Naive thymus-derived CD4-positive, alpha-beta T cell (primary cell): Measurements from ENCODE around the gene LIMA1. TPM values are rescaled to one million over a fixed set of nuclear protein-coding genes. Genes with fewer than 3 reads are reported as not detected.

Experiments
- ATAC-seq: fragments of 150-1000 bp; cut with Tn5 transposase; 2 replicates; pipeline ENCODE4 v1.10.0; 2021; ENCODE audit warnings: mild to moderate bottlenecking, moderate library complexity
- CTCF ChIA-PET: fragments of 350-600 bp; sonication (Branson Sonifier 250); formaldehyde crosslinking; loops from one replicate; lab custom pipeline; 2021; ENCODE audit warnings: antibody characterized with exemption; lab: Charles Lee
- POLR2A ChIA-PET: fragments of 350-600 bp; sonication (Branson Sonifier 250); formaldehyde crosslinking; loops from one replicate; lab custom pipeline; 2021; ENCODE audit warnings: antibody characterized with exemption, inconsistent platforms; lab: Charles Lee
- DNase-seq, 9 donors: peaks; one replicate each; pipeline versions ENCODE4 v3.0.0 to v3.0.0-alpha.2; 2020 to 2022; ENCODE audit warnings: mixed read lengths in 1 of 9
- H3K27ac ChIP-seq: one replicate; pipeline ENCODE4 v1.7.0; 2013; ENCODE audit warnings: mild to moderate bottlenecking, low read depth, low read length, moderate library complexity
- H3K27me3 ChIP-seq, 2 donors: one replicate each; pipeline ENCODE4 v1.7.0; 2013; ENCODE audit warnings: low read length in 2 of 2, mild to moderate bottlenecking in 2 of 2, moderate library complexity in 2 of 2; ENCODE audit not compliant: control insufficient read depth in 2 of 2, insufficient read depth in 2 of 2
- H3K36me3 ChIP-seq, 3 experiments: 1 replicate in 2 of 3; 2 replicates in 1 of 3; pipeline ENCODE4 v1.7.0; 2013; ENCODE audit warnings: low read length in 3 of 3, mild to moderate bottlenecking in 3 of 3, moderate library complexity in 1 of 3; ENCODE audit not compliant: insufficient read depth in 3 of 3, control insufficient read depth in 2 of 3
- H3K4me1 ChIP-seq, 2 donors: one replicate each; pipeline ENCODE4 v1.7.0; 2013; ENCODE audit warnings: low read length in 2 of 2, mild to moderate bottlenecking in 2 of 2, moderate library complexity in 1 of 2; ENCODE audit not compliant: control insufficient read depth in 2 of 2, insufficient read depth in 2 of 2
- H3K4me3 ChIP-seq: 2 replicates; pipeline ENCODE4 v1.7.0; 2013; ENCODE audit warnings: mild to moderate bottlenecking, low read length
- H3K9me3 ChIP-seq, 3 experiments: 1 replicate in 2 of 3; 2 replicates in 1 of 3; pipeline ENCODE4 v1.7.0; 2013; ENCODE audit warnings: low read length in 3 of 3; ENCODE audit not compliant: control insufficient read depth in 2 of 3
- H3K27ac Mint-ChIP-seq, 9 donors: one replicate each; pipeline ENCODE4 v1.8.0; 2020 to 2022; ENCODE audit warnings: mixed read lengths in 9 of 9, mild to moderate bottlenecking in 8 of 9, moderate library complexity in 5 of 9, inconsistent platforms in 2 of 9
- H3K27me3 Mint-ChIP-seq, 5 donors: one replicate each; pipeline ENCODE4 v1.8.0; 2021 to 2022; ENCODE audit warnings: mixed read lengths in 5 of 5, mild to moderate bottlenecking in 1 of 5
- H3K36me3 Mint-ChIP-seq, 5 donors: one replicate each; pipeline ENCODE4 v1.8.0; 2020 to 2022; ENCODE audit warnings: mixed read lengths in 5 of 5, mild to moderate bottlenecking in 3 of 5, inconsistent platforms in 1 of 5
- H3K4me1 Mint-ChIP-seq, 7 donors: one replicate each; pipeline ENCODE4 v1.8.0; 2020 to 2022; ENCODE audit warnings: mixed read lengths in 7 of 7, mild to moderate bottlenecking in 3 of 7, inconsistent platforms in 1 of 7
- H3K4me3 Mint-ChIP-seq, 10 donors: one replicate each; pipeline ENCODE4 v1.8.0; 2020 to 2022; ENCODE audit warnings: mild to moderate bottlenecking in 10 of 10, mixed read lengths in 10 of 10, moderate library complexity in 6 of 10, inconsistent platforms in 2 of 10
- H3K9me3 Mint-ChIP-seq, 11 donors: one replicate each; pipeline ENCODE4 v1.8.0; 2020 to 2022; ENCODE audit warnings: mixed read lengths in 11 of 11, mild to moderate bottlenecking in 4 of 11, inconsistent platforms in 1 of 11, moderate library complexity in 1 of 11
- intact Hi-C, 2 donors: fragments of 100-400 bp; cut with micrococcal nuclease; formaldehyde crosslinking; loops; one replicate each; pipeline ENCODE4 v1.15.1; 2023
- microRNA-seq: library from miRNA; unstranded; fragments of <30 nt; microRNA quantifications from one replicate; pipeline ENCODE4 v1.2.0, GENCODE V29; 2022; ENCODE audit warnings: borderline microRNAs expressed
- polyA plus RNA-seq, 2 donors: library from polyadenylated mRNA; unstranded; fragments of 300-500 nt; fragmentation: Illumina TruSeq; gene quantifications; one replicate each; pipeline ENCODE4 v1.2.3, GENCODE V29; 2021
- total RNA-seq, 6 experiments: library from RNA in 5 of 6; stranded (reverse) in 5 of 6; gene quantifications; 1 replicate in 5 of 6; 2 replicates in 1 of 6; pipeline ENCODE4 v1.2.3 and lab custom pipeline; 2021 to 2026

The LIMA1 gene
- total and polyA plus RNA-seq, 7 experiments from 2014 or later, result 5.4 to 33.6 (median 11.2) TPM

GRCh38 chr12:50142993-50143392 is 140.3 kb downstream of the LIMA1 start:
- POLR2A ChIA-PET, result interaction anchor here (1.2 to 1.3 kb wide), 2 partner anchors 13 to 31 kb away, joined by 4 to 7 read pairs; partner anchors contain the start of gene COX14
- no peaks in the 10 kb centered on the region for H3K9me3 ChIP-seq

GRCh38 chr12:50132505-50133135 is 150.7 kb downstream of the LIMA1 start:
- H3K36me3 Mint-ChIP-seq, result peaks cover 7 to 40% (median 23%) of the 10 kb centered on the region in 5 donors
- H3K4me3 Mint-ChIP-seq, result no peak overlapping the region
- POLR2A ChIA-PET, result interaction anchor here (1.0 to 5.8 kb wide), 2 partner anchors 16 to 20 kb away, joined by 4 to 36 read pairs; partner anchors contain the start of gene COX14

More at GRCh38 chr12:50142993-50143392, 140.3 kb downstream of the LIMA1 start:
- Mint-ChIP-seq H3K27ac (no peak overlapping the region), H3K27me3 (no peaks in the 10 kb centered on the region), H3K4me1 (peaks cover 0 to 8% (median 4%) of the 10 kb centered on the region in 7 donors), H3K4me3 (no peak overlapping the region), H3K36me3 (peaks cover 0 to 12% (median 4%) of the 10 kb centered on the region in 5 donors), H3K9me3 (no peaks in the 10 kb centered on the region)
- ATAC-seq (no peak), DNase-seq (no peak)
- CTCF ChIA-PET, result interaction anchor here (1.0 to 1.5 kb wide), 2 partner anchors 10 to 19 kb away, joined by 3 to 4 read pairs; no protein-coding TSS in a partner anchor
- Histone ChIP-seq H3K27me3 (no peaks in the 10 kb centered on the region), H3K27ac (no peak overlapping the region), H3K4me1 (no peaks in the 10 kb centered on the region), H3K4me3 (no peak overlapping the region), H3K36me3 (peaks cover 0 to 40% (median 3%) of the 10 kb centered on the region in 3 experiments)
- intact Hi-C loops, result no loop called here

GRCh38 chr12:50129290-50129689 is 154.0 kb downstream of the LIMA1 start:
- CTCF ChIA-PET, result interaction anchor here (0.7 to 4.4 kb wide), 5 partner anchors 17 to 59 kb away, joined by 3 to 32 read pairs (median 5); partner anchors contain the start of gene COX14
- H3K4me3 Mint-ChIP-seq, result no peak overlapping the region
- H3K4me1 Mint-ChIP-seq, result peaks cover 18 to 37% (median 28%) of the 10 kb centered on the region in 7 donors
- H3K4me1 ChIP-seq, result peaks cover 5 to 7% of the 10 kb centered on the region in 2 donors
- POLR2A ChIA-PET, result interaction anchor here (0.6 to 5.8 kb wide), 4 partner anchors 9 to 947 kb away, joined by 3 to 36 read pairs (median 4); partner anchors contain the start of gene COX14
- intact Hi-C loops, result no loop called here
- H3K9me3 Mint-ChIP-seq, result no peaks in the 10 kb centered on the region
- H3K27me3 ChIP-seq, result no peaks in the 10 kb centered on the region
- peaks cover 8 to 39% (median 17%) of the 10 kb centered on the region in 5 donors for H3K36me3 Mint-ChIP-seq
- H3K27me3 Mint-ChIP-seq, result no peaks in the 10 kb centered on the region
- H3K4me3 ChIP-seq, result no peak overlapping the region
- peaks cover 15 to 65% (median 18%) of the 10 kb centered on the region in 3 experiments for H3K36me3 ChIP-seq
- DNase-seq (no peak), ATAC-seq (no peak)
- peak overlapping the region in 3 of 9 donors; percentile 1 to 41 (median 18) for H3K27ac Mint-ChIP-seq
- no peaks in the 10 kb centered on the region for H3K9me3 ChIP-seq
- H3K27ac ChIP-seq, result no peak overlapping the region

More at GRCh38 chr12:50132505-50133135, 150.7 kb downstream of the LIMA1 start:
- Histone ChIP-seq H3K27me3 (no peaks in the 10 kb centered on the region), H3K4me1 (no peaks in the 10 kb centered on the region), H3K9me3 (no peaks in the 10 kb centered on the region), H3K4me3 (no peak overlapping the region), H3K36me3 (peaks cover 15 to 73% (median 25%) of the 10 kb centered on the region in 3 experiments), H3K27ac (no peak overlapping the region)
- intact Hi-C loops, result loop anchor here (1.0 to 5.0 kb wide), 6 partner anchors 20 to 182 kb away; partner anchors contain the start of genes CERS5 (in 2 of the 2) and COX14 (in 2 of the 2)
- H3K9me3 Mint-ChIP-seq, result no peaks in the 10 kb centered on the region
- no peaks in the 10 kb centered on the region for H3K27me3 Mint-ChIP-seq
- H3K27ac Mint-ChIP-seq, result peak overlapping the region in 8 of 9 donors; percentile 2 to 79 (median 36)
- ATAC-seq, result peak; percentile 61
- CTCF ChIA-PET, result interaction anchor here (0.6 to 4.4 kb wide), 22 partner anchors 10 to 669 kb away, joined by 3 to 32 read pairs (median 4); partner anchors contain the start of genes CERS5, COX14 and SMARCD1
- peak in 7 of 9 donors; percentile 29 to 62 (median 49) for DNase-seq
- H3K4me1 Mint-ChIP-seq, result peaks cover 9 to 19% (median 14%) of the 10 kb centered on the region in 7 donors

DNA sequence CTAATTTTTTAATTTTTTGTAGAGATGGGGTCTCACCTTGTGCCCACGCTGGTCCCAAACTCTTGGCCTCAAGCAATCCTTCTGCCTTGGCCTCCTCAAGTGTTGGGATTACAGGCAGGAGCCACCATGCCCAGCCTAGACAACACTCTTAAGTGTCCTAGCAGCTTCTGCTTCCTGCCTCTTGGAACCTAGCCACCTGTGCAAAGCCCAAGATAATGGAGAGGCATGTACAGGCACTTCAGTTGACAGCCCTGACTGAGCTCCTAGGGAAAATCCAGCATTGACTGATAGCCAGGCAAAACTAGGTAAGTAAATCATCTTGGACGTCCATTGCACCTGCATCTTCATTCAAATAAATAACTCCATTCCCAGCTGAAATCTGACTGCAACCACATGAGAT is 155.8 kb downstream of the LIMA1 start:
- ATAC-seq, result no peak
- H3K27me3 Mint-ChIP-seq, result no peaks in the 10 kb centered on the region
- Histone ChIP-seq H3K27ac (no peak overlapping the region), H3K4me1 (peaks cover 5 to 7% of the 10 kb centered on the region in 2 donors), H3K4me3 (no peak overlapping the region), H3K27me3 (no peaks in the 10 kb centered on the region), H3K9me3 (no peaks in the 10 kb centered on the region), H3K36me3 (peaks cover 10 to 64% (median 13%) of the 10 kb centered on the region in 3 experiments)
- no peak for DNase-seq
- H3K36me3 Mint-ChIP-seq, result peaks cover 7 to 41% (median 25%) of the 10 kb centered on the region in 5 donors
- intact Hi-C loops, result no loop called here
- POLR2A ChIA-PET, result interaction anchor here (1.4 to 5.8 kb wide), 2 partner anchors 12 to 15 kb away, joined by 3 to 36 read pairs; partner anchors contain the start of gene COX14
- H3K4me1 Mint-ChIP-seq, result peaks cover 18 to 39% (median 30%) of the 10 kb centered on the region in 7 donors
- H3K4me3 Mint-ChIP-seq, result no peak overlapping the region
- H3K9me3 Mint-ChIP-seq, result no peaks in the 10 kb centered on the region
- peak overlapping the region in 4 of 9 donors; percentile 15 to 64 (median 46) for H3K27ac Mint-ChIP-seq
- CTCF ChIA-PET, result no interaction called here

Small RNA genes lying within 50 kb of the gene (microRNA-seq; reads per million reads assigned to microRNA genes)
- not detected for gene MIR1293

Other genes starting within 250 kb of the LIMA1 start
- 10 to 100 TPM in 1 of 5 experiments, 1 to 10 TPM in 3, under 1 TPM in 1; 0.34 to 10.1 (median 2.0) TPM for gene ASIC1, start 225.9 kb downstream of the LIMA1 start, total RNA-seq
- gene ASIC1, start 225.9 kb downstream of the LIMA1 start, polyA plus RNA-seq, result under 1 TPM; 0.14 to 0.51 TPM
- 10 to 100 TPM; 65.1 to 88.5 (median 67.5) TPM for gene SMARCD1, start 198.2 kb downstream of the LIMA1 start, total RNA-seq
- gene SMARCD1, start 198.2 kb downstream of the LIMA1 start, polyA plus RNA-seq, result 10 to 100 TPM in 1 of 2 donors, 1 to 10 TPM in 1; 9.5 to 16.6 TPM
- gene GPD1, start 179.5 kb downstream of the LIMA1 start, total RNA-seq, result 1 to 10 TPM in 2 of 5 experiments, under 1 TPM in 3; 0.50 to 1.5 (median 0.60) TPM
- not detected for gene GPD1, start 179.5 kb downstream of the LIMA1 start, polyA plus RNA-seq
- 10 to 100 TPM; 37.2 to 49.4 (median 46.9) TPM for gene COX14, start 171.3 kb downstream of the LIMA1 start, total RNA-seq
- gene COX14, start 171.3 kb downstream of the LIMA1 start, polyA plus RNA-seq, result 100 to 1,000 TPM; 202 to 244 TPM
- gene CERS5, start 116.2 kb downstream of the LIMA1 start, total RNA-seq, result 10 to 100 TPM; 41.0 to 52.2 (median 47.7) TPM
- gene CERS5, start 116.2 kb downstream of the LIMA1 start, polyA plus RNA-seq, result 10 to 100 TPM; 33.7 to 38.1 TPM
- gene FAM186A, start 113.1 kb upstream of the LIMA1 start, total RNA-seq, result not detected
- gene FAM186A, start 113.1 kb upstream of the LIMA1 start, polyA plus RNA-seq, result under 1 TPM in 1 of 2 donors, not detected in 1; 0.06 TPM
- 10 to 100 TPM; 22.1 to 68.9 (median 38.4) TPM for gene LARP4, start 117.4 kb upstream of the LIMA1 start, total RNA-seq
- gene LARP4, start 117.4 kb upstream of the LIMA1 start, polyA plus RNA-seq, result 10 to 100 TPM; 18.7 to 23.7 TPM
- gene DIP2B, start 221.5 kb upstream of the LIMA1 start, total RNA-seq, result 10 to 100 TPM; 34.1 to 41.8 (median 39.9) TPM
- 10 to 100 TPM; 10.0 to 23.5 TPM for gene DIP2B, start 221.5 kb upstream of the LIMA1 start, polyA plus RNA-seq